GM20000 (cell line): Measurements from ENCODE around the gene PDE7B.
"Not testable (repeated sequence)": the region's sequence is repeated elsewhere in the genome, so short reads cannot be mapped to it uniquely, and the experiment has no call there.

ENCODE experiments used
- DNase-seq: peaks from one replicate; pipeline ENCODE4 v3.0.0; 2012; ENCODE audit warnings: low spot score
- CTCF ChIP-seq: IDR thresholded peaks from 2 replicates; pipeline ENCODE4 v1.5.1; 2012; ENCODE audit warnings: mild to moderate bottlenecking, control low read depth; ENCODE audit errors: extremely low read depth, missing control alignments

PDE7B gene

GRCh38 chr6:136136274-136136673 is 284.8 kb downstream of the PDE7B start:
- no peak for DNase-seq
- TF ChIP-seq CTCF, result no peak

- no peak for DNase-seq
- TF ChIP-seq CTCF, result no peak
These were observed 285.6 kb downstream of the PDE7B start for GRCh38 chr6:136137008-136137692.

- no peak for DNase-seq
- TF ChIP-seq CTCF, result no peak
These were observed 286.4 kb downstream of the PDE7B start for GRCh38 chr6:136137739-136138402.

GRCh38 chr6:136139111-136139510 is 287.6 kb downstream of the PDE7B start:
- not testable (repeated sequence) for DNase-seq

GRCh38 chr6:136144251-136145023 is 292.9 kb downstream of the PDE7B start:
- no peak for TF ChIP-seq CTCF
- DNase-seq, result no peak

GRCh38 chr6:136146130-136146529 is 294.6 kb downstream of the PDE7B start:
- TF ChIP-seq CTCF, result no peak
- DNase-seq, result no peak

- no peak for DNase-seq
- TF ChIP-seq CTCF, result no peak
These were observed 295.8 kb downstream of the PDE7B start for GRCh38 chr6:136147342-136147741.
